LNCAP (cell line): ENCODE measurements around the gene SLC28A1.

Experiments
- TF ChIP-seq, protein P1 (sequence below): fragments of 450-650 bp; IDR thresholded peaks from 2 replicates; pipeline ENCODE4 v1.5.1; 2017; ENCODE audit warnings: mild to moderate bottlenecking

SLC28A1 gene

DNA sequence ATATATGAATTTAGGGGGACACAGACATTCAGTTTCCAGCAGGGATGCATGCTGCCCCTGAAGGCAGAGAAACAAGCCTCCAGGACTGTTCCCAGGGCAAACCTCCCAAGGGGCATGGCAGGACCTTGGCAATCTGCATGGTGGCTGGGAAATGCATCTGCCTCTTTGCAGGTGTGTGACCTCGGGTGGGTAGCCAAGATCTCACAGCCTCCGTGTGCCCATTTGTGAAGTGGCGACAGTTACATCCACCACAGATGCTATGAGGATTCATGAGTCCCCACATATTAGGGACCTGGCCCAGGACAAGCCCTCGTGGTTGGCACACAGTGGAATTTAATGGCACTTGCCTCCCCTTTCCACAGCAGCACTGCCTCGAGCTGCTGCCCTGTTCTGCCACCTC is 29.9 kb downstream of the SLC28A1 start:
- TF ChIP-seq, protein P1, sequence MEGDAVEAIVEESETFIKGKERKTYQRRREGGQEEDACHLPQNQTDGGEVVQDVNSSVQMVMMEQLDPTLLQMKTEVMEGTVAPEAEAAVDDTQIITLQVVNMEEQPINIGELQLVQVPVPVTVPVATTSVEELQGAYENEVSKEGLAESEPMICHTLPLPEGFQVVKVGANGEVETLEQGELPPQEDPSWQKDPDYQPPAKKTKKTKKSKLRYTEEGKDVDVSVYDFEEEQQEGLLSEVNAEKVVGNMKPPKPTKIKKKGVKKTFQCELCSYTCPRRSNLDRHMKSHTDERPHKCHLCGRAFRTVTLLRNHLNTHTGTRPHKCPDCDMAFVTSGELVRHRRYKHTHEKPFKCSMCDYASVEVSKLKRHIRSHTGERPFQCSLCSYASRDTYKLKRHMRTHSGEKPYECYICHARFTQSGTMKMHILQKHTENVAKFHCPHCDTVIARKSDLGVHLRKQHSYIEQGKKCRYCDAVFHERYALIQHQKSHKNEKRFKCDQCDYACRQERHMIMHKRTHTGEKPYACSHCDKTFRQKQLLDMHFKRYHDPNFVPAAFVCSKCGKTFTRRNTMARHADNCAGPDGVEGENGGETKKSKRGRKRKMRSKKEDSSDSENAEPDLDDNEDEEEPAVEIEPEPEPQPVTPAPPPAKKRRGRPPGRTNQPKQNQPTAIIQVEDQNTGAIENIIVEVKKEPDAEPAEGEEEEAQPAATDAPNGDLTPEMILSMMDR: no peak

DNA sequence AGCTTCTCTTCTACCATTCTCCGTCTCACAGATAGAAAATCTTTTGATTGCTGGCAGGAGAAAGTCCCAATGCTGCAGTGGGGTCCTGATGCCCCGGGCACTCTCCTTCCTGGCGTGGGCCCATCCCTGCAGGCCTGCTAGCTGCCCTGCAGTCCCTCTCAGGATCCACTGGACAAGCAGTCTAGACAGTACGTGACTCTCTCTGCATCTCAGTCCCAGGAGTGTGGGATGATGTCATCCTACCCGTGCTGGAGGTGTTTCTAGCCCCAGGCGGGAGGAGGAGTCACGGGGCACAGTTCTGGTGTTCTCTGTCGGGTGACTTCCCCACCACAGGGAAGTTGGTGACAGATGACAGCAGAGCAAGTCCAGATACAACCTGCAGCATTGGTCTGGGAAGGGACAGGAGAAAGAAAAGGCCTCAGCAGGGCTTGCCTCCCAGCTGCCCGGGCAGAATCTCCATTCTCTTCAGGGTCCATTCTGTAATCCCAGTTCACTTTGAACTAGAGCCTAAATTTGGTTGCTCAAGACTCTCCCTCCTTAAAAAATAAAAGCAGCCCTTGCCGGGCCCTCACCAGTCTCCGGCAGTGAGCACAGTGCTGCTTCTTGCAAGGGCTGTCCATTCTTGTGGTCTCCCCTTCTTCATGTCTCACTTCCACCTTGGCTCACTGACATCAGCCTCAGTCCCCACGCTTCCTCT is 30.6 kb downstream of the SLC28A1 start:
- TF ChIP-seq, protein P1: no peak

DNA sequence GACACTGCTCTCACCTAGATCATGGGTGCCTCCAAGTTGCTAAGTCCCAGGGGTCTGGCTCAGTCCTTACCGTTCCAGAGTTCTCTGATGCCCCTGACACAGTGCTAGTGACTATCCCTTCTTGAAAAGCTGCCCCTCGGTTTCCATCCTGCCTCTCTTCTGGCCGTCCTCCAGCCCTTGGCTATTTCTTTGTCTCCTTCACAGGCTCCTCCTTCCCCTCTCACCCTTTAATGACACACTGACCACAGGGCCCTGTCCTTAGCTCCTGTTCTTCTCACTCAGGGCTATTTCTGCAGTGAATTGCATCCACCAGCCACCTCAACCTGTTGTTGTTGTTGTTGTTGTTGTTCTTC is 31.1 kb downstream of the SLC28A1 start:
- TF ChIP-seq, protein P1: no peak

DNA sequence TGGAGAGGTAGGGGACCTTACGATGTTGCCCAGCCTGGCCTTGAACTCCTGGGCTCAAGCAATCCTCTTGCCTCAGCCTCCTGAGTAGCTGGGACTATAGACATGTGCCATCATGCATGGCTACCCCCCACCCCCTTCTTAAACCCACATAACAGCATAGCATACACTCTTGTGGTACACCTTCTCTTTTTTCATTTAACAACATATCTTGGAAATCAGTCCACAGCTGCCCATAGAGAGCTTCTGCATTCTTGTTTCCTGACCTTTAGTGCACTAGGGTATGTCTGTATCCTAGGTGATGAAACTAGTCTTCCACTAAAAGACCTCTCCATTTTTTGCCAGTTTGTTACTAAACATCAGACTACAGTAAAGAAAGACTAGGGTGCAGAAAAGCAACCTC is 33.0 kb downstream of the SLC28A1 start:
- TF ChIP-seq, protein P1: no peak

DNA sequence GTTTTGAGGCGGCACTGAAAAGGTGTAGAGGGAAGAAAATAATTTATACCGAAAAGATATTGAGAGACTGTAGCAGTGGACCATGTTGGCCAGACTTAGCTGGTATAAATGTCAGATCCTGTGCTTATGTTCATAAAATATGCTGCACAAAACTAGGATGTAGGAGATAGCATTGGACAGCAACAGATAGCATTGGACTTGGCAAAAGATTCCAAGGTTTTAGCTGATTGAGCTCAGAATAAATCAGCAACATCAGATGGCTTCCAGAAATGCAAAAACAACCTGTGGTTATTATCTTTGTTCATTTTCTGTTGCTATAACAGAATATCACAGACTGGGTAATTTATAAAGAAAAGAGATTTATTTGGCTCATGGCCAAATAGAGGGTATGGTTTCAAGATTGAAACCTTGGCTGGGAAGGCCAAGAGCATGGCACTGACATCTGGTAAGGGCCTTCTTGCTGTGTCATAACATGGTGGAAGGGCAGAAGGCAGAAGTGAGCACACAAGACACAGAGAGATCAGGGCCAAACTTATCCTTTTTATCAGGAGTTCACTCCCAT is 34.7 kb downstream of the SLC28A1 start:
- TF ChIP-seq, protein P1: no peak

DNA sequence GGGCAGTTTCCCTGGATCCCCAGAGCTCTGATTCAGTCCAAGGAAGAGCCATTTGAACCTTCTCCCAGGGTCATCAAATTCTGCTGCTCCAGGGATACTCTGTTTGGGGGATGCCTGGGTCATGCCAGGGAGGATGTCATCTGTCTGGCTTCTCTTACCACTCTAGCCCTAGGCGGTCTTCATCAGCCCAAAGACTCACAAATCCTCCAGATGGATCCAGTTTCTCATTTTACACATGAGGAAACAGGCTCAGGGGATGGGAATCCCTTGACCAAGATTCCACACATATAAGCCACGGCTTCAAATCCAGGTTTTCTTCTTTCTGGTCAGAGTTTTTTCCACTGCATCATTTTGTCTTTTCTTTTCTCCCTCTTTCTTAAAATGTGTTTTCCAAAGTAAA is 36.7 kb downstream of the SLC28A1 start:
- TF ChIP-seq, protein P1: no peak

DNA sequence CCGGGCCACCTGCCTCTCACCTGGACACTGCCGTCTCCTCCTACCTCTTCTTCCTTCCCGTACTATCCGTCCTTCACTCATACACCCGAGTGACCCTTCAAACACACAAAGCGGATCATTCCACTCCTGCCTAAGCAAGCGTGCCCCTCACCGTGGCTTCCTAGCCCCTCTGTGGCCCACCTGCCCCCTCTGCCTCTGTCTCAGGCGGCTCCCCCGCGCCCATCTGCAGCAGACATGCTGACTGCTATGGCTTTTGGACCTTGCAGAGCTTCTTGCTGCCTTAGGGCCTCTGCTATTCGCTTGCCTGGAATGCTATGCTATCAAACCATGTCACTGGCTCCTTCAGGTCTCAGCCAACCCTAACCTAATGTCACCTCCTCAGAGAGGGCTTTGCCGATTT is 38.1 kb downstream of the SLC28A1 start:
- TF ChIP-seq, protein P1: no peak
